Measurements from ENCODE around the gene TPK1. TPM values are rescaled to one million over a fixed set of nuclear protein-coding genes. Genes with fewer than 3 reads are reported as not detected.

TPK1 gene
- total and polyA plus RNA-seq, 2 of the 4 experiments (the other 2 are of a cell fraction), result 0.38 to 1.8 TPM

DNA sequence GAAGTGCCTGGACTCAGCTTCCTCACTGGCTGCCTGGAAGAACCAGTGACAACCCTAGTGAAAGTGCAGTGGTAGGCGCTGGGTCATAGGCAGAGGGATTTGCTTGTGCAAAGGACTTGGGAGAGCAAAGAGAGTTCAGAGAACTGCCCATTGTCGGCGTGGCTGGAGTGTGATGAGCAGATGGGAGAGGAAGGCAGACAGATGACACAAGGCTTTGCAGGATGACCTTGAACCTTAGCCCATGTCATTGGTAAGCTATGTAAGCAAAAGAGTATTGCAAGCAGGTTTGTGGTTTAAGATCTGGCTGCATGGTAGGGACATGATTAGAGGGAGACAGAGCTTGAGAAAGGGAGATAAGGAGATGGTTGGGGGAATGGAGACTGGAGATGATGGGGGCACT, 397.1 kb downstream of the TPK1 start:
- H2BK15ac ChIP-seq (ENCODE audit: low read depth, low read length), result no peak overlapping the region
- no peaks in the 10 kb centered on the region for H3K79me1 ChIP-seq (ENCODE audit: low read depth in 1 of 2, low read length in 2 of 2)
- H3K23ac ChIP-seq (ENCODE audit: low read depth, low read length), result no peak overlapping the region
- H3K9me1 ChIP-seq (ENCODE audit: insufficient read depth, low read length), result no peaks in the 10 kb centered on the region
- no peaks in the 10 kb centered on the region for H3K27me3 ChIP-seq (ENCODE audit: control insufficient read depth, insufficient read depth, low read length)
- WGBS, 2 experiments (ENCODE audit: extremely low coverage in 2 of 2, insufficient read length in 1 of 2), result 40% methylated on average over 3 of the region's 3 CpGs; no CpG with 5 or more reads in 1 of the 2 experiments
- H4K8ac ChIP-seq (ENCODE audit: low read depth in 2 of 2, low read length in 2 of 2), result no peak overlapping the region
- H2AFZ ChIP-seq (replicated peaks; ENCODE audit: low read length, poor library complexity), result no peak overlapping the region
- H3K4ac ChIP-seq (ENCODE audit: low read depth, low read length), result no peak overlapping the region
- H4K91ac ChIP-seq (ENCODE audit: insufficient read depth, low read depth, low read length), result no peak overlapping the region
- no peak overlapping the region for H3K4me2 ChIP-seq (ENCODE audit: low read depth, low read length)
- POLR2A ChIA-PET (ENCODE audit: unreplicated experiment), result no interaction called here
- H3K4me1 ChIP-seq (ENCODE audit: control insufficient read depth, insufficient read depth, low read length), result no peaks in the 10 kb centered on the region
- peaks cover 24% of the 10 kb centered on the region for H3K9me3 ChIP-seq (ENCODE audit: control insufficient read depth, insufficient read depth, low read length)
- DNase-seq, result no peak
- no peak overlapping the region for H2BK20ac ChIP-seq (ENCODE audit: low read depth, low read length)
- dilution Hi-C loops (cut with HindIII; ENCODE audit: low sequenced_read_pairs, unreplicated experiment) (no loop called here), in situ Hi-C loops (cut with MboI; ENCODE audit: low sequenced_read_pairs) (no loop called here), intact Hi-C loops (cut with micrococcal nuclease) (no loop called here)
- BruUV-seq (replicated peaks), result no TSS peak
- no peak overlapping the region for H2BK5ac ChIP-seq (ENCODE audit: low read depth, low read length, poor library complexity, severe bottlenecking)
- no peak overlapping the region for H3K4me3 ChIP-seq (ENCODE audit: insufficient read depth, low read depth, low read length)
- no peaks in the 10 kb centered on the region for H4K20me1 ChIP-seq (ENCODE audit: insufficient read depth, low read length)
- H2AK5ac ChIP-seq (ENCODE audit: low read depth, low read length), result no peak overlapping the region
- no peak for ATAC-seq (ENCODE audit: low read depth)
- H2AK9ac ChIP-seq (replicated peaks; ENCODE audit: low read depth, low read length, poor library complexity), result no peak overlapping the region
- H2BK120ac ChIP-seq (ENCODE audit: low read depth, low read length), result no peak overlapping the region
- no peak overlapping the region for H3K9ac ChIP-seq (ENCODE audit: low read depth, low read length)
- TF ChIP-seq SMC3 (IDR thresholded peaks at IDR 0.05; ENCODE audit: low read depth, low read length) (no peak), CEBPB (IDR thresholded peaks at IDR 0.05; ENCODE audit: low read depth, low read length) (no peak), POLR2A (IDR thresholded peaks at IDR 0.05; ENCODE audit: low read depth, low read length) (no peak), RFX5 (IDR thresholded peaks at IDR 0.05; ENCODE audit: low read depth, low read length) (no peak)
- TF ChIP-seq, protein P1, sequence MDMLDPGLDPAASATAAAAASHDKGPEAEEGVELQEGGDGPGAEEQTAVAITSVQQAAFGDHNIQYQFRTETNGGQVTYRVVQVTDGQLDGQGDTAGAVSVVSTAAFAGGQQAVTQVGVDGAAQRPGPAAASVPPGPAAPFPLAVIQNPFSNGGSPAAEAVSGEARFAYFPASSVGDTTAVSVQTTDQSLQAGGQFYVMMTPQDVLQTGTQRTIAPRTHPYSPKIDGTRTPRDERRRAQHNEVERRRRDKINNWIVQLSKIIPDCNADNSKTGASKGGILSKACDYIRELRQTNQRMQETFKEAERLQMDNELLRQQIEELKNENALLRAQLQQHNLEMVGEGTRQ (IDR thresholded peaks at IDR 0.05; ENCODE audit: low read depth, low read length), result no peak
- no peak overlapping the region for H3K27ac ChIP-seq (ENCODE audit: insufficient read depth, low read length)
- no peak overlapping the region for H3K56ac ChIP-seq (ENCODE audit: extremely low read depth, insufficient read depth, low read length)
- H3K14ac ChIP-seq (replicated peaks; ENCODE audit: low read depth, low read length), result no peak overlapping the region
- no peak overlapping the region for H3K18ac ChIP-seq (ENCODE audit: low read depth, low read length)
- H3K36me3 ChIP-seq (ENCODE audit: control insufficient read depth, insufficient read depth, low read length), result no peaks in the 10 kb centered on the region
- CTCF ChIA-PET, result no interaction called here
- no peak overlapping the region for H4K5ac ChIP-seq (ENCODE audit: low read depth, low read length)
